K562 (cell line): Measurements from ENCODE around the gene CENPB. TPM values are rescaled to one million over a fixed set of nuclear protein-coding genes. Genes with fewer than 3 reads are reported as not detected.

Experiments
- ATAC-seq: fragments of 200-7000 bp; cut with Tn5 transposase; 3 replicates; pipeline ENCODE4 v1.9.1; 2020; ENCODE audit warnings: moderate library complexity
- BruUV-seq: library from RNA; stranded (reverse); fragments of 400-500 nt; replicated peaks from 2 replicates; lab custom pipeline; 2021; lab: Mats Ljungman, UMichigan
- CTCF ChIA-PET: fragments of 300-600 bp; formaldehyde crosslinking; extraction: SDS; loops from one replicate; lab custom pipeline; 2021; ENCODE audit warnings: low intra/inter-chr PET ratio; lab: Yijun Ruan, JAX
- POLR2A ChIA-PET: fragments of 300-600, 350-650 bp; sonication (Branson Sonifier 250); formaldehyde crosslinking; extraction: SDS; loops from one replicate; lab custom pipeline; 2021; ENCODE audit warnings: antibody characterized with exemption, inconsistent platforms; lab: Yijun Ruan, JAX
- DNase-seq, 4 experiments: peaks; one replicate each; pipeline versions ENCODE4 v3.0.0 to v3.0.0-alpha.2; 2011 to 2018; ENCODE audit warnings: low spot score in 3 of 4, mixed read lengths in 3 of 4; ENCODE audit errors: extremely low read depth in 1 of 4
- FAIRE-seq: peaks from 2 replicates; lab custom pipeline; 2011; peaks lifted over from hg19 to GRCh38; lab: Jason Lieb, UNC
- H2AFZ ChIP-seq: 2 replicates; pipeline ENCODE4 v1.6.0; 2011; ENCODE audit warnings: low read depth, low read length, control low read depth, inconsistent platforms
- H3K27ac ChIP-seq: fragments of 200-600 bp; 3 replicates; pipeline ENCODE4 v1.8.0; 2011; ENCODE audit warnings: low read depth, mild to moderate bottlenecking, control low read depth, inconsistent platforms, low read length, moderate library complexity, mixed read lengths; ENCODE audit errors: extremely low read depth
- H3K27me3 ChIP-seq, 2 experiments: fragments of 300-600 bp in 1 of 2; 2 replicates in 1 of 2; 3 replicates in 1 of 2; pipeline versions ENCODE4 v1.6.0 to v1.8.0; 2011; ENCODE audit warnings: inconsistent platforms in 2 of 2, low read length in 2 of 2, mild to moderate bottlenecking in 1 of 2, mixed read lengths in 1 of 2, moderate library complexity in 1 of 2; ENCODE audit not compliant: control insufficient read depth in 2 of 2, insufficient read depth in 2 of 2
- H3K36me3 ChIP-seq: fragments of 300-600 bp; 3 replicates; pipeline ENCODE4 v1.8.0; 2011; ENCODE audit warnings: mild to moderate bottlenecking, low read length, inconsistent platforms; ENCODE audit not compliant: control insufficient read depth, insufficient read depth
- H3K4me1 ChIP-seq, 2 experiments: fragments of 200-600 bp in 1 of 2; replicated peaks in 1 of 2; 2 replicates in 1 of 2; 3 replicates in 1 of 2; pipeline versions ENCODE4 v1.5.1 to v1.8.0; 2011; ENCODE audit warnings: inconsistent platforms in 2 of 2, low read length in 2 of 2, mild to moderate bottlenecking in 1 of 2, mixed read lengths in 1 of 2, moderate library complexity in 1 of 2; ENCODE audit not compliant: control insufficient read depth in 2 of 2, insufficient read depth in 2 of 2
- H3K4me2 ChIP-seq: 2 replicates; pipeline ENCODE4 v1.6.1; 2011; ENCODE audit warnings: low read length, control low read depth, inconsistent platforms, mixed read lengths; ENCODE audit not compliant: insufficient read depth
- H3K4me3 ChIP-seq: fragments of 200-600 bp; sonication (generic), shearing (Covaris generic); 2 replicates; pipeline ENCODE4 v1.5.1; 2016; ENCODE audit warnings: control low read depth, inconsistent platforms
- H3K79me2 ChIP-seq: fragments of 200-600 bp; 3 replicates; pipeline ENCODE4 v1.8.0; 2011; ENCODE audit warnings: low read length, inconsistent platforms; ENCODE audit not compliant: control insufficient read depth, insufficient read depth
- H3K9ac ChIP-seq, 2 experiments: 2 replicates each; pipeline versions ENCODE4 v1.6.0 to v1.6.1; 2011; ENCODE audit warnings: low read depth in 2 of 2, low read length in 2 of 2, control low read depth in 1 of 2, inconsistent platforms in 1 of 2, mild to moderate bottlenecking in 1 of 2, mixed read lengths in 1 of 2; ENCODE audit not compliant: insufficient read depth in 1 of 2
- H3K9me1 ChIP-seq: one replicate; pipeline ENCODE4 v1.6.0; 2011; ENCODE audit warnings: inconsistent platforms, mild to moderate bottlenecking, low read length, moderate library complexity; ENCODE audit not compliant: control insufficient read depth, insufficient read depth
- H3K9me3 ChIP-seq: replicated peaks from 2 replicates; pipeline ENCODE4 v1.5.1; 2011; ENCODE audit warnings: low read depth, low read length, inconsistent platforms; ENCODE audit not compliant: control insufficient read depth, insufficient read depth
- H4K20me1 ChIP-seq: replicated peaks from 2 replicates; pipeline ENCODE4 v1.6.1; 2011; ENCODE audit warnings: low read length, inconsistent platforms, mixed read lengths; ENCODE audit not compliant: control insufficient read depth, insufficient read depth
- CCNT2 ChIP-seq: IDR thresholded peaks from 2 replicates; pipeline ENCODE4 v1.6.1; 2011; ENCODE audit warnings: borderline replicate concordance, low read depth, mild to moderate bottlenecking, moderate library complexity, mixed read lengths, low read length; ENCODE audit not compliant: insufficient read length; ENCODE audit errors: extremely low read depth
- DDX20 ChIP-seq: fragments of 450-650 bp; IDR thresholded peaks from 2 replicates; pipeline ENCODE4 v1.6.1; 2016; ENCODE audit warnings: missing genetic modification characterization, low read depth, mild to moderate bottlenecking, missing compliant biosample characterization, moderate library complexity
- EP400 ChIP-seq: fragments of 450-650 bp; IDR thresholded peaks from 2 replicates; pipeline ENCODE4 v1.6.1; 2017; ENCODE audit warnings: antibody characterized with exemption, mild to moderate bottlenecking, moderate library complexity
- FOXK2 ChIP-seq, 2 experiments: fragments of 450-650 bp; IDR thresholded peaks in 1 of 2; conservative IDR thresholded peaks in 1 of 2; 2 replicates each; pipeline ENCODE4 v1.6.1; 2016; ENCODE audit warnings: low read depth in 2 of 2, mild to moderate bottlenecking in 1 of 2
- HNRNPK ChIP-seq: fragments of 200-400 bp; formaldehyde crosslinking; IDR thresholded peaks from one replicate; pipeline ENCODE4 v1.6.1; 2018; ENCODE audit warnings: mild to moderate bottlenecking, low read depth, low read length; ENCODE audit not compliant: poor library complexity, severe bottlenecking
- IFI16 ChIP-seq: fragments of 250-450 bp; sonication (Bioruptor Pico); IDR thresholded peaks from 2 replicates; pipeline ENCODE4 v2.1.2; 2022; ENCODE audit warnings: mild to moderate bottlenecking, inconsistent platforms
- KHSRP ChIP-seq: fragments of 450-650 bp; IDR thresholded peaks from 2 replicates; pipeline ENCODE4 v1.6.1; 2017
- MCM3 ChIP-seq: fragments of 450-650 bp; IDR thresholded peaks from 2 replicates; pipeline ENCODE4 v1.6.1; 2016
- NR4A1 ChIP-seq, 2 experiments: fragments of 250-450 bp in 1 of 2; fragments of 450-650 bp in 1 of 2; sonication (Bioruptor Pico) in 1 of 2; IDR thresholded peaks; 2 replicates each; pipeline versions ENCODE4 v1.4.0 to v1.6.1; 2016 to 2020; ENCODE audit warnings: mild to moderate bottlenecking in 2 of 2, missing compliant biosample characterization in 1 of 2, missing genetic modification characterization in 1 of 2, moderate library complexity in 1 of 2
- PHB ChIP-seq: fragments of 250-450 bp; sonication (Bioruptor Pico); IDR thresholded peaks from 2 replicates; pipeline ENCODE4 v1.5.0; 2021
- POLR3G ChIP-seq: IDR thresholded peaks from 2 replicates; pipeline ENCODE4 v1.6.1; 2011; ENCODE audit not compliant: insufficient read length, insufficient replicate concordance; ENCODE audit errors: extremely low read depth
- SMARCA5 ChIP-seq: fragments of 450-650 bp; IDR thresholded peaks from 2 replicates; pipeline ENCODE4 v1.6.1; 2016
- SP1 ChIP-seq: sonication (generic); formaldehyde crosslinking; IDR thresholded peaks from 2 replicates; pipeline ENCODE4 v1.8.1; 2022; ENCODE audit warnings: mild to moderate bottlenecking, missing genetic modification reagents
- TRIM28 ChIP-seq: fragments of 450-650 bp; IDR thresholded peaks from 2 replicates; pipeline ENCODE4 v1.6.1; 2017
- USF1 ChIP-seq: sonication (generic); formaldehyde crosslinking; IDR thresholded peaks from 2 replicates; pipeline ENCODE4 v1.9.0; 2022; ENCODE audit warnings: mild to moderate bottlenecking, missing genetic modification reagents
- ZBTB17 ChIP-seq: fragments of 450-650 bp; formaldehyde crosslinking; IDR thresholded peaks from 2 replicates; pipeline ENCODE4 v1.4.0; 2020; ENCODE audit warnings: mild to moderate bottlenecking
- ZKSCAN1 ChIP-seq: fragments of 150-350 bp; IDR thresholded peaks from 2 replicates; pipeline ENCODE4 v1.6.1; 2016; ENCODE audit warnings: low read depth, low read length
- ZNF253 ChIP-seq: fragments of 250-450 bp; sonication (Bioruptor Pico); conservative IDR thresholded peaks from 2 replicates; pipeline ENCODE4 v1.6.1; 2021; ENCODE audit warnings: mild to moderate bottlenecking
- ZNF316 ChIP-seq: fragments of 450-650 bp; IDR thresholded peaks from 2 replicates; pipeline ENCODE4 v1.6.1; 2016
- WGBS: fragments of 100-300 bp; shearing (Covaris generic); methylation state at CpG from one replicate; pipeline ENCODE4 v1.1.6; 2016; ENCODE audit warnings: low coverage, mixed read lengths; ENCODE audit not compliant: insufficient coverage; ENCODE audit errors: missing lambda C conversion rate; 5-methylcytosine and 5-hydroxymethylcytosine counted together
- in situ Hi-C: fragments of 300-500 bp; cut with MboI; formaldehyde crosslinking; loops from 4 replicates; pipeline ENCODE4 v1.15.0; 2018; ENCODE audit warnings: inconsistent platforms, mixed read lengths
- intact Hi-C: fragments of 100-400 bp; cut with micrococcal nuclease; formaldehyde crosslinking; loops from 2 replicates; pipeline ENCODE4 v1.14.2; 2022
- polyA plus RNA-seq, 8 experiments: library from polyadenylated mRNA; depleted of rRNA in 4 of 8; stranded (reverse) in 5 of 8; unstranded in 3 of 8; fragments of >200 nt; fragmentation: Nextera tagmentation in 2 of 8; fragmentation: Illumina TruSeq in 1 of 8; extraction: Ambion mirVana in 2 of 8; extraction: Trizol in 1 of 8; gene quantifications; 2 replicates each; pipeline versions ENCODE4 v1.2.1 to v1.2.3, GENCODE V29; 2011 to 2014; ENCODE audit warnings: inconsistent platforms in 1 of 8, missing spikeins in 1 of 8
- total RNA-seq, 7 experiments: library from RNA; depleted of rRNA in 6 of 7; stranded (reverse); fragments of >200 nt in 6 of 7; fragmentation: Illumina TruSeq in 2 of 7; extraction: Trizol in 2 of 7; gene quantifications; 2 replicates each; pipeline versions ENCODE4 v1.2.1 to v1.2.3, GENCODE V29; 2011 to 2021; ENCODE audit warnings: low replicate concordance in 1 of 7
- TF ChIP-seq, protein P1 (sequence below): sonication (generic); formaldehyde crosslinking; IDR thresholded peaks from 2 replicates; pipeline ENCODE4 v1.8.1; 2022; ENCODE audit warnings: missing genetic modification reagents
- TF ChIP-seq, protein P2 (sequence below): sonication (generic); formaldehyde crosslinking; IDR thresholded peaks from 2 replicates; pipeline ENCODE4 v1.8.0; 2022; ENCODE audit warnings: missing genetic modification reagents, mild to moderate bottlenecking, moderate library complexity, borderline replicate concordance

Gene CENPB
- total and polyA plus RNA-seq, 9 of the 15 experiments (the other 6 are each of a cell fraction or from before 2014, with no cell fraction given) = 0.17 to 70.8 (median 24.9) TPM

DNA sequence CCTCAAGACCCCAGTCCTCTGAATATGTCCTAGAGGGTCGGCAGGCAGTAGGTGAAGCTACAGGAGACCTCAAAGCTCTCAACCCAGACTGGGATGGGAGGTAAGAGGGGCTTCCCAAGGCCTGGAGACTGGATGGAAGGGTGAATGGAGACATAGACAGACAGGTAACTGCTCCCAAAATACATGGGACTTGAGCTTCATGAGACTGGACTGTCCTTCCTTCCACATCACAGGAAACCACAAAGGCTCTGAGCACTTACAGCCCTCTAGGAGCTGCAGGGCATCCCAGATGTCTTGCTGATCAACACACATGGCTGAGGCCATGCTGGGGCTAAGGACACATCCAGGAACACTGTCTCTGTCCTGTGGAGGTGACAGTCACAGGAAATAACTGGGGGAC, 42.5 kb downstream of the CENPB start (continued):
- TF ChIP-seq ZBTB17 (CRISPR knock-in tag) (no peak), POLR3G (no peak), TRIM28 (no peak), KHSRP (no peak), SMARCA5 (no peak), CCNT2 (no peak)

- Histone ChIP-seq H3K4me3 (no peak overlapping the region), H2AFZ (no peak overlapping the region), H3K9me3 (no peaks in the 10 kb centered on the region), H3K4me2 (no peak overlapping the region), H3K9me1 (no peaks in the 10 kb centered on the region), H3K4me1 (peaks cover 3 to 39% of the 10 kb centered on the region in 2 experiments; a peak in 3 of 5 replicates), H3K9ac (no peak overlapping the region), H3K36me3 (no peaks in the 10 kb centered on the region), H3K79me2 (no peaks in the 10 kb centered on the region), H3K27ac (no peak overlapping the region), H4K20me1 (no peaks in the 10 kb centered on the region), H3K27me3 (no peaks in the 10 kb centered on the region)
- no TSS peak for BruUV-seq
- CTCF ChIA-PET = interaction anchor here (0.7 kb wide), 1 partner anchor 76 kb away, joined by 3 read pairs; no protein-coding TSS in a partner anchor
- ATAC-seq = no peak
- in situ Hi-C loops = no loop called here
- intact Hi-C loops = no loop called here
- WGBS = 71% methylated on average over 2 of the region's 2 CpGs
- POLR2A ChIA-PET = no interaction called here
- FAIRE-seq = no peak
- DNase-seq = no peak
- no peak for TF ChIP-seq SP1 (CRISPR knock-in tag)
- no peak for TF ChIP-seq IFI16 (CRISPR knock-in tag)
- no peak for TF ChIP-seq EP400
- TF ChIP-seq HNRNPK = no peak
- TF ChIP-seq, protein P1, sequence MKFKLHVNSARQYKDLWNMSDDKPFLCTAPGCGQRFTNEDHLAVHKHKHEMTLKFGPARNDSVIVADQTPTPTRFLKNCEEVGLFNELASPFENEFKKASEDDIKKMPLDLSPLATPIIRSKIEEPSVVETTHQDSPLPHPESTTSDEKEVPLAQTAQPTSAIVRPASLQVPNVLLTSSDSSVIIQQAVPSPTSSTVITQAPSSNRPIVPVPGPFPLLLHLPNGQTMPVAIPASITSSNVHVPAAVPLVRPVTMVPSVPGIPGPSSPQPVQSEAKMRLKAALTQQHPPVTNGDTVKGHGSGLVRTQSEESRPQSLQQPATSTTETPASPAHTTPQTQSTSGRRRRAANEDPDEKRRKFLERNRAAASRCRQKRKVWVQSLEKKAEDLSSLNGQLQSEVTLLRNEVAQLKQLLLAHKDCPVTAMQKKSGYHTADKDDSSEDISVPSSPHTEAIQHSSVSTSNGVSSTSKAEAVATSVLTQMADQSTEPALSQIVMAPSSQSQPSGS (CRISPR knock-in tag) = no peak
- no peak for TF ChIP-seq DDX20 (tag)
- no peak for TF ChIP-seq NR4A1 (CRISPR knock-in tag; IDR thresholded peaks at IDR 0.05)
- no peak for TF ChIP-seq NR4A1 (tag; IDR thresholded peaks at IDR 0.05)
- TF ChIP-seq ZKSCAN1 = no peak
- TF ChIP-seq ZNF253 = no peak
- no peak for TF ChIP-seq ZNF316
- TF ChIP-seq USF1 = no peak
- TF ChIP-seq MCM3 = no peak
- TF ChIP-seq, protein P2, sequence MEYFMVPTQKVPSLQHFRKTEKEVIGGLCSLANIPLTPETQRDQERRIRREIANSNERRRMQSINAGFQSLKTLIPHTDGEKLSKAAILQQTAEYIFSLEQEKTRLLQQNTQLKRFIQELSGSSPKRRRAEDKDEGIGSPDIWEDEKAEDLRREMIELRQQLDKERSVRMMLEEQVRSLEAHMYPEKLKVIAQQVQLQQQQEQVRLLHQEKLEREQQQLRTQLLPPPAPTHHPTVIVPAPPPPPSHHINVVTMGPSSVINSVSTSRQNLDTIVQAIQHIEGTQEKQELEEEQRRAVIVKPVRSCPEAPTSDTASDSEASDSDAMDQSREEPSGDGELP (CRISPR knock-in tag) = no peak
- no peak for TF ChIP-seq FOXK2 (conservative IDR thresholded peaks at IDR 0.05 in 1 of 2, IDR thresholded peaks at IDR 0.05 in 1 of 2; ENCODE audit: low read depth in 2 of 2)
- TF ChIP-seq PHB (CRISPR knock-in tag) = no peak
Observed at GRCh38 chr20:3743251-3743650, 43.3 kb downstream of the CENPB start.
